Measurements from ENCODE around the gene MON1A.
"Not testable (repeated sequence)": the region's sequence is repeated elsewhere in the genome, so short reads cannot be mapped to it uniquely, and the experiment has no call there.

The MON1A gene

GRCh38 chr3:49916686-49917085, 12.9 kb downstream of the MON1A start:
- no peak for DNase-seq

GRCh38 chr3:49914906-49915305, 14.7 kb downstream of the MON1A start:
- no peak for DNase-seq

GRCh38 chr3:49912881-49913281, 16.7 kb downstream of the MON1A start:
- DNase-seq, result no peak

GRCh38 chr3:49911611-49912010, 18.0 kb downstream of the MON1A start:
- DNase-seq, result no peak

- DNase-seq, result no peak
These were observed 18.5 kb downstream of the MON1A start for GRCh38 chr3:49911124-49911420.

- no peak for DNase-seq
These were observed 19.0 kb downstream of the MON1A start for GRCh38 chr3:49910409-49911123.

- no peak for DNase-seq
These were observed 21.0 kb downstream of the MON1A start for GRCh38 chr3:49908373-49909199.

- peak; percentile 34 for DNase-seq
These were observed 23.4 kb downstream of the MON1A start for GRCh38 chr3:49906073-49906743.

GRCh38 chr3:49904448-49904847, 25.2 kb downstream of the MON1A start:
- DNase-seq, result not testable (repeated sequence)

GRCh38 chr3:49903451-49904424, 25.9 kb downstream of the MON1A start, which contains the start of gene MST1R:
TSS of gene MST1R (minus strand) at chr3:49903873. CDS start at chr3:49903609, 264 bp downstream.
- DNase-seq, result peak; percentile 75

- no peak for DNase-seq
These were observed 26.9 kb downstream of the MON1A start for GRCh38 chr3:49902511-49903345.

GRCh38 chr3:49901366-49902339, 28.0 kb downstream of the MON1A start:
- DNase-seq, result no peak

GRCh38 chr3:49900491-49901153, 29.0 kb downstream of the MON1A start:
- no peak for DNase-seq

GRCh38 chr3:49899815-49900214, 29.8 kb downstream of the MON1A start:
- DNase-seq, result no peak

GRCh38 chr3:49898991-49899390, 30.6 kb downstream of the MON1A start:
- no peak for DNase-seq

GRCh38 chr3:49896345-49896744, 33.3 kb downstream of the MON1A start:
- DNase-seq, result no peak

GRCh38 chr3:49895791-49896190, 33.8 kb downstream of the MON1A start:
- DNase-seq, result no peak

- DNase-seq, result no peak
These were observed 40.3 kb downstream of the MON1A start for GRCh38 chr3:49889296-49889695.

GRCh38 chr3:49886922-49887265, 42.7 kb downstream of the MON1A start:
- DNase-seq, result no peak

GRCh38 chr3:49883998-49884397, 45.6 kb downstream of the MON1A start:
- no peak for DNase-seq
